GM10248 (cell line): ENCODE results near the gene EMP1.

Experiments used
- CTCF ChIA-PET: fragments of 300-600 bp; sonication (Branson Sonifier 250); formaldehyde crosslinking; extraction: SDS; loops from one replicate; lab custom pipeline; 2021; ENCODE audit warnings: antibody characterized with exemption; lab: Yijun Ruan, JAX
- POLR2A ChIA-PET: fragments of 350-650 bp; sonication (Branson Sonifier 250); formaldehyde crosslinking; extraction: SDS; loops from one replicate; lab custom pipeline; 2020; ENCODE audit warnings: antibody characterized with exemption; lab: Yijun Ruan, JAX
- DNase-seq: peaks from one replicate; pipeline ENCODE4 v3.0.0; 2012; ENCODE audit errors: extremely low spot score
- TF ChIP-seq, protein P1 (sequence below): IDR thresholded peaks from 2 replicates; pipeline ENCODE4 v1.5.1; 2012; ENCODE audit warnings: mild to moderate bottlenecking, low read depth; ENCODE audit errors: extremely low read depth, missing control alignments, control extremely low read depth

EMP1 gene

DNA sequence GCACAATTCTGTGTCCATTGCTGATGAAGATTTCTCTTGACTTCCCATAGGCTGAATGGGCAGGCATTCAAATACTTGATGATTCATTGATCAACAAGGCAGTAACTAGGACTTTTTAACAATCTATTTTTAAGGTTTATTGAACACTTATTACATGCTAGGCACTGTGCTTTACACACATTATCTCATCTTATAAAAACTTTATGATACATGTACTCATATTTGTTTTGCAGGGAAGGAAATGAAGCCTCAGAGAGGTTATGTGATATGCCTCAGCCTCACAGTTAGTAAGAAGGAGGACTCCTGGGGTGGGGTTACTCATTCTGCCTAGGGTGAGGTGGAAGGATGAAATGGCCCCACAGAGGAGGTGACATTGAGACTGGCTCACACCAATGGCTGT lies 12.9 kb upstream of the EMP1 start:
- DNase-seq, result no peak
- CTCF ChIA-PET, result interaction anchor here (0.8 to 1.6 kb wide), 2 partner anchors 48 to 267 kb away, joined by 3 read pairs; no protein-coding TSS in a partner anchor
- TF ChIP-seq, protein P1, sequence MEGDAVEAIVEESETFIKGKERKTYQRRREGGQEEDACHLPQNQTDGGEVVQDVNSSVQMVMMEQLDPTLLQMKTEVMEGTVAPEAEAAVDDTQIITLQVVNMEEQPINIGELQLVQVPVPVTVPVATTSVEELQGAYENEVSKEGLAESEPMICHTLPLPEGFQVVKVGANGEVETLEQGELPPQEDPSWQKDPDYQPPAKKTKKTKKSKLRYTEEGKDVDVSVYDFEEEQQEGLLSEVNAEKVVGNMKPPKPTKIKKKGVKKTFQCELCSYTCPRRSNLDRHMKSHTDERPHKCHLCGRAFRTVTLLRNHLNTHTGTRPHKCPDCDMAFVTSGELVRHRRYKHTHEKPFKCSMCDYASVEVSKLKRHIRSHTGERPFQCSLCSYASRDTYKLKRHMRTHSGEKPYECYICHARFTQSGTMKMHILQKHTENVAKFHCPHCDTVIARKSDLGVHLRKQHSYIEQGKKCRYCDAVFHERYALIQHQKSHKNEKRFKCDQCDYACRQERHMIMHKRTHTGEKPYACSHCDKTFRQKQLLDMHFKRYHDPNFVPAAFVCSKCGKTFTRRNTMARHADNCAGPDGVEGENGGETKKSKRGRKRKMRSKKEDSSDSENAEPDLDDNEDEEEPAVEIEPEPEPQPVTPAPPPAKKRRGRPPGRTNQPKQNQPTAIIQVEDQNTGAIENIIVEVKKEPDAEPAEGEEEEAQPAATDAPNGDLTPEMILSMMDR, result no peak
- POLR2A ChIA-PET, result no interaction called here

DNA sequence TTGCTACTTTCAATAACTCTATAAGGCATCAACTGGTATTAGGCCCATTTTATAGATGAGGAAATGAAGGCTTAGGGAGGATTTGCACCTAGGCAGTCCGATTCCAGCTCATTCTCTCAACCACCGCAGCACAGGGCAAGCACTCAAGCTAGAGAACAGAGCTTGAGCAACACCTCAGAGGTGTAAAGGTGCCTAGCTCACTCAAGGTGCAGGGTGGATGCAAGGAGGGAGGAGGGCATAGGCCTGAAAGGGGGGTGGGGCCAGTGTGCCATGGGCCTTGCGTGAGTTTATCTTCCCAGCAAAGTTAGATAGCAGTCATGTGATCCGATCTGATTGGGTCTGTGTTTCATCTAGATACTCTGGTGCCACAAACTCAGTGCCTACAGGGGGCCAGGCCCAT lies 10.2 kb upstream of the EMP1 start:
- TF ChIP-seq, protein P1, result no peak
- ChIA-PET POLR2A (no interaction called here), CTCF (interaction anchor here (1.0 to 4.1 kb wide), 2 partner anchors 26 to 69 kb away, joined by 3 to 15 read pairs; no protein-coding TSS in a partner anchor)
- no peak for DNase-seq

DNA sequence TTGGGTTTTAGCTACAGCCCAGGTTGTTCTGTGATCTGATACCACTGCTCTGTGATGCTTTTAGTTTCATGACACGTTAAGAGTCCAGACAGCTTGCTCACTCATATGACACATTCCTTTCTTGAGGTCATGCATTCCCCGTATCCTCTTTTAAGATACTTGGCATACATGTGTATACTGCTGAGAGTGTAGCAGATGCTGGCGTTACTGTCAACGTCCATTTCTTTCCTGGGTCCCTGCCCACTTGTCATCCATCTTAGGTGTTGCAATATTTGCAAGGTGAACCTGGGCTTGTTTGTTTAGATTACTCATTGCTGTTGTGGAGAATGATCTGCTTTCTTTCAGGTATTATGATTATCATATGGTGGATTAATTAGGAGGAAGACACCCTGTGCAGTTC lies 9.1 kb upstream of the EMP1 start:
- TF ChIP-seq, protein P1, result no peak
- CTCF ChIA-PET, result interaction anchor here (1.0 to 4.1 kb wide), 2 partner anchors 24 to 68 kb away, joined by 3 to 15 read pairs; no protein-coding TSS in a partner anchor
- POLR2A ChIA-PET, result no interaction called here
- no peak for DNase-seq

DNA sequence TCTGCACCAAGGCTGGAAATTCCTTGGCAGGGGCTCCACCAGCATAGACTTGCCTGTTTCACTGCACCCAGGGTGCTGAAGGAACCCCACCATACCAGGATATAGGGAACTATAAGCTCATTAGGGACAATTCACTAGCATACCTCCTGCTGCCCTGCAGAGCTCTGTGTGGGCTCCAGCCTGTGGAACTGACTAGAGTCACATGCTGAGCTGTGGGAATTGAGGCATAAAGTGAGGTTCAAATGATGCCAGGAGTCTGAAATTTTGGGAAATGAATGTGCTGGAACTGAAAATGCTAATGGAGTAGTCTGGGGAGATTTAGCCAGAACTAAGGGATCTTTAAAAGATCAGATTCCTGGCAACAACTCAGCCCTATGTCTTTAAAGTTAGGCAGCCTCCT lies 7.3 kb upstream of the EMP1 start:
- CTCF ChIA-PET, result interaction anchor here (1.0 to 4.1 kb wide), 3 partner anchors 10 to 25 kb away, joined by 3 to 15 read pairs (median 12); no protein-coding TSS in a partner anchor
- POLR2A ChIA-PET, result no interaction called here
- TF ChIP-seq, protein P1, result no peak
- DNase-seq, result no peak

DNA sequence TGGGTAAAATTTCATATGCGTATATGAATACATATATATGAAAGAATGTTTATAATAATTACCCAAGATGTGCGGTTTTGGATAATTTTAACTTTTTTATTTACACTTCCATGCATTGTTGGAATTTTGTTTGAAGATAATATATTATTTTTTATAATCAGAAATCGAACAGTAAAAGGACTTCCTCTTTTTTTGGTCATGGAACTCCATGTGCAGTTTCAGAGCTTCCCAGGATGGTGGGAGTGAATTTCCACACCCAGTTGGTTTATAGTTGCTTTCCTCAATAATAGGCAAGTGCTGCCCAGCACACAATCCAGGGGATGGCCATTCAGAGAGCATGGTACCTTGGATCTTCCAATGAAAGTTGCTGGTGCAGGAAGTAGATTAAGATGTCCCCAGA lies 6.3 kb upstream of the EMP1 start:
- CTCF ChIA-PET, result interaction anchor here (0.7 to 4.1 kb wide), 4 partner anchors 11 to 566 kb away, joined by 3 to 15 read pairs (median 8); no protein-coding TSS in a partner anchor
- POLR2A ChIA-PET, result no interaction called here
- no peak for DNase-seq
- TF ChIP-seq, protein P1, result no peak

DNA sequence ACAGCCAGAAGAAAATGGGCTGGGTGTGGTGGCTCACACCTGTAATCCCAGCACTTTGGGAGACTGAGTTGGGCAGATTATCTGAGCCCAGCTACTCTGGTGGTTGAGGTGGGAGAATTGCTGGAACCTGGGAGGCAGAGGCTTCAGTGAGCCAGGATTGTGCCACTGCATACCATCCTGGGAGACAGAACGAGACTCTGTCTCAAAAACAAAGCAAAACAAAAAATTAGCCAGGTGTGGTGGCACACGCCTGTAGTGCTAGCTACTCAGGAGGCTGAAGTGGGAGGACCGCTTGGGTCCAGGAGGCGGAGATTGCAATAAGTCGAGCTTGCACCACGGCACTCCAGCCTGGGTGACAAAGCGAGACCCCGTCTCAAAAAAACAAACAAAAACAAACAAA lies 3.8 kb upstream of the EMP1 start:
- CTCF ChIA-PET, result interaction anchor here (1.0 kb wide), 1 partner anchor 146 kb away, joined by 3 read pairs; no protein-coding TSS in a partner anchor
- TF ChIP-seq, protein P1, result no peak
- DNase-seq, result no peak
- POLR2A ChIA-PET, result no interaction called here
